Endothelial cell (in vitro differentiated cells): ENCODE results near the gene ARVCF. TPM values are rescaled to one million over a fixed set of nuclear protein-coding genes. Genes with fewer than 3 reads are reported as not detected.
A peak's percentile ranks its signal among the peaks of the same experiment; 100 is the strongest.

ENCODE experiments used
- DNase-seq: peaks from one replicate; pipeline ENCODE4 v3.0.0; 2021; ENCODE audit warnings: low spot score
- H3K27ac Mint-ChIP-seq: one replicate; pipeline ENCODE4 v1.8.0; 2021; ENCODE audit warnings: mixed read lengths, inconsistent platforms; ENCODE audit not compliant: unreplicated experiment
- H3K27me3 Mint-ChIP-seq: one replicate; pipeline ENCODE4 v1.8.0; 2021; ENCODE audit warnings: mild to moderate bottlenecking, moderate library complexity, mixed read lengths, inconsistent platforms; ENCODE audit not compliant: unreplicated experiment
- H3K36me3 Mint-ChIP-seq: one replicate; pipeline ENCODE4 v1.8.0; 2021; ENCODE audit warnings: mild to moderate bottlenecking, low read depth, mixed read lengths, inconsistent platforms; ENCODE audit not compliant: unreplicated experiment
- H3K4me1 Mint-ChIP-seq: one replicate; pipeline ENCODE4 v1.8.0; 2021; ENCODE audit warnings: mild to moderate bottlenecking, mixed read lengths, inconsistent platforms; ENCODE audit not compliant: unreplicated experiment
- H3K4me3 Mint-ChIP-seq: one replicate; pipeline ENCODE4 v1.8.0; 2021; ENCODE audit warnings: mild to moderate bottlenecking, mixed read lengths, inconsistent platforms; ENCODE audit not compliant: unreplicated experiment
- H3K9me3 Mint-ChIP-seq: one replicate; pipeline ENCODE4 v1.8.0; 2021; ENCODE audit warnings: mixed read lengths, inconsistent platforms; ENCODE audit not compliant: unreplicated experiment
- total RNA-seq: library from RNA; stranded (reverse); fragmentation: NEBNext Ultra II Directional; extraction: Animal tissue kit (Norgen Biotek cat#: 25700); gene quantifications from one replicate; pipeline ENCODE4 v1.2.1, GENCODE V29; 2021; ENCODE audit not compliant: unreplicated experiment
- TF ChIP-seq, protein P1 (sequence below): fragments of 200-600 bp; sonication (generic); IDR thresholded peaks from one replicate; pipeline ENCODE4 v1.5.0; 2021; ENCODE audit warnings: antibody characterized with exemption; ENCODE audit not compliant: unreplicated experiment

ARVCF gene
- total RNA-seq, 1 donor from 2014 or later = 67.3 TPM

DNA sequence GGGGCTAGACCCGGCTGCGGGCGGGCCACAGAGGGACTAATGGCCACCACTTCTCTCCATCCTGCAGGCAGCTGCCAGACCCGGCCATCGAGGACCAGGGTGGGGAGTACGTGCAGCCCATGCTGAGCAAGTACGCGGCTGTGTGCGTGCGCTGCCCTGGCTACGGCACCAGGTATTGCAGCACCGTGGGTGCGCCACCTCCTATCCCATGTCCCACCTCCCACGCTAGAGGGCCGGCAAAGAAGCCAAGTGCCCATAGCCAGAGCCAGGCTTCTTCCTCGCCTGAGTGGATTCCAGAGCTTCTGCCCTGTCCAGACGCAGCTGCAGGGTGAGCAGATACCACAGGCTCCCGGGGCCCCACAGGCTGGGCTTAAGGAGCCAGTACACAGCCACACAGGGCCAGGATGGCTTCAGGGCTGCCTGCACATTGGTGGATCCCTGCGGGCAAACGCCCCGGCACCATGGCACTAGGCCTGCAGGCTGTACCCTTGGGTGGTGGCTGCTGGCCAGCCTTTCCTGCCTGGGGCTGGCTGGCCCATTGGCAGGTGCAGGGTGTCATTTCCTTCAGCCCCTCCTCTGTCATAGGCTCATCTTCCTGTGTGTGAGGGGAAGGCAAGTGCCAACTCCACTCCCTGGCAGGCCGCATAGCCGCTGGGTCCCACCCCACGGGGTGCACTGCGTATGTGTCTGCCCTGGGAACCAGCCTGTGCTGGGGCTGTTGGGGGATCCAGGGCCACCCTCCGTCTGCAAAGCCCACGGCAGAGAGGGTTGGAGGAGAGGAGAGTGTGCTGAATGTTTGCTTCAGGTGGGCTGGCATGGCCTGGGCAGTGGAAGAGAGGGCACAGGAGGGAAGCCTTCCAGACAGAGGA lies 46.9 kb upstream of the ARVCF start:
- no peak for DNase-seq
- Mint-ChIP-seq H3K9me3 (no peaks in the 10 kb centered on the region), H3K4me1 (peaks cover under 1% of the 10 kb centered on the region), H3K27me3 (peaks cover 5% of the 10 kb centered on the region), H3K27ac (no peak overlapping the region), H3K4me3 (no peak overlapping the region), H3K36me3 (peaks cover 5% of the 10 kb centered on the region)
- TF ChIP-seq, protein P1, sequence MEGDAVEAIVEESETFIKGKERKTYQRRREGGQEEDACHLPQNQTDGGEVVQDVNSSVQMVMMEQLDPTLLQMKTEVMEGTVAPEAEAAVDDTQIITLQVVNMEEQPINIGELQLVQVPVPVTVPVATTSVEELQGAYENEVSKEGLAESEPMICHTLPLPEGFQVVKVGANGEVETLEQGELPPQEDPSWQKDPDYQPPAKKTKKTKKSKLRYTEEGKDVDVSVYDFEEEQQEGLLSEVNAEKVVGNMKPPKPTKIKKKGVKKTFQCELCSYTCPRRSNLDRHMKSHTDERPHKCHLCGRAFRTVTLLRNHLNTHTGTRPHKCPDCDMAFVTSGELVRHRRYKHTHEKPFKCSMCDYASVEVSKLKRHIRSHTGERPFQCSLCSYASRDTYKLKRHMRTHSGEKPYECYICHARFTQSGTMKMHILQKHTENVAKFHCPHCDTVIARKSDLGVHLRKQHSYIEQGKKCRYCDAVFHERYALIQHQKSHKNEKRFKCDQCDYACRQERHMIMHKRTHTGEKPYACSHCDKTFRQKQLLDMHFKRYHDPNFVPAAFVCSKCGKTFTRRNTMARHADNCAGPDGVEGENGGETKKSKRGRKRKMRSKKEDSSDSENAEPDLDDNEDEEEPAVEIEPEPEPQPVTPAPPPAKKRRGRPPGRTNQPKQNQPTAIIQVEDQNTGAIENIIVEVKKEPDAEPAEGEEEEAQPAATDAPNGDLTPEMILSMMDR = no peak

DNA sequence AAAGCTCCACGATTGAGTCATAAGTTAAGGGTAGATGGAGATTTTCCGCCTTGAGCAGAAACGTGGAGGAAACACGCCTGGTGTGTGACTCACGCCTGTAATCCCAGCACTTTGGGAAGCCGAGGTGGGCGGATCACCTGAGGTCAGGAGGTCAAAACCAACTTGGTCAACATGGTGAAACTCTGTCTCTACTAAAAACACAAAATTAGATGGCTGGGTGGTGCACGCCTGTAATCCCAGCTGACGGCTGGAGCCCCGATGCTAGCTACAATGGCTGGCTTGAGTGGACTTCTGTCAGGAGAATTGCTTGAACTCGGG lies 46.1 kb upstream of the ARVCF start:
- H3K36me3 Mint-ChIP-seq = peaks cover 5% of the 10 kb centered on the region
- no peak overlapping the region for H3K4me3 Mint-ChIP-seq
- no peaks in the 10 kb centered on the region for H3K4me1 Mint-ChIP-seq
- peak overlapping the region; percentile 64 for H3K27ac Mint-ChIP-seq
- peaks cover 5% of the 10 kb centered on the region for H3K27me3 Mint-ChIP-seq
- TF ChIP-seq, protein P1 = no peak
- no peaks in the 10 kb centered on the region for H3K9me3 Mint-ChIP-seq
- no peak for DNase-seq

DNA sequence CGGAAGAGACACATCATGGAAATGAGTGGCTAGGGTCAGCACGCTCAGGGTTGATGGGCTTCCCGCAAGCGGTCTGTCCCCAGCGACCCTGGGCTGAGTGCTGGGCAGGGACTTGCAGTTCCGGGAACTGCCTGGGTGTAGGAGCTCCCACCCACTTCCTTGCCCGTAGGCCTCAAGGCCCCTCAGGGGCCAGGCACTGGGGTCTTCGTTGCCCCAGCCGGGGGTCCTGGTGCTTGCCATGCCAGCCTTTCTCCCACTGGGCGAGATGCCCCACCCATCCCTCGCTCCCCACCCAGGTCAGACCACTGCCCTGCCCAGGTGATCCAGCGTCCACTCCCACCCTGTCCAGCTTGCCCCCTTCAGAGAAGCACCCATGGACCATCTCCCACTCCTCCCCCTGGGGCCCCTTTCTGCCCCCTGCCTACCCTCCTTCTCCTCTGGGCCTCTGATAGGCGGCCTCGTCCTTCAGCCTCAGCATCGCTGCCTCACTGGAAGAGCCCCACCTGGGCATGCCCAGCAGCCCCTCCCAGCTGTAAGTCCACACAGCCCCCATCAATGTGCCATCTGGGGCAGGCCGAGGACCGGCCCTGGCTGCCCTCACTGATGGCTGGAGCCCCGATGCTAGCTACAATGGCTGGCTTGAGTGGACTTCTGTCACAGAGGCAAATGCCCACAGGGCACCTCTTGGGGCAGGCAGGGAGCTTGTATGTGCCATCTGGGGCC lies 45.6 kb upstream of the ARVCF start:
- Mint-ChIP-seq H3K9me3 (no peaks in the 10 kb centered on the region), H3K4me1 (no peaks in the 10 kb centered on the region), H3K27me3 (peaks cover 5% of the 10 kb centered on the region), H3K36me3 (peaks cover 5% of the 10 kb centered on the region), H3K4me3 (no peak overlapping the region), H3K27ac (no peak overlapping the region)
- no peak for DNase-seq
- TF ChIP-seq, protein P1 = no peak

DNA sequence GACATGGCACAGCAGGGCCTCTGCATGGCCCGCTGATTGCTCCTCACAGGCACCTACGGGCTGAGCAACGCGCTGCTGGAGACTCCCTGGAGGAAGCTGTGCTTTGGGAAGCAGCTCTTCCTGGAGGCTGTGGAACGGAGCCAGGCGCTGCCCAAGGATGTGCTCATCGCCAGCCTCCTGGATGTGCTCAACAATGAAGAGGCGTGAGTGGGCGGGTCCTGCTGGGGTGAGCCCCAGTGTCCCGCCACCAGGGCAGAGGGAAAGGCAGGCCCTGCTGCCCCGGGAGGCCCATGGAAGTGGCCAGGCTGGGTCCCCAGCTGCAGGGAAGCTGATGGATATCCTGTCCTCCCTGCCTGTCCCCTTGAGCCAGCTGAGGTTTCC lies 44.8 kb upstream of the ARVCF start:
- no peak overlapping the region for H3K4me3 Mint-ChIP-seq
- TF ChIP-seq, protein P1 = no peak
- H3K27me3 Mint-ChIP-seq = peaks cover 5% of the 10 kb centered on the region
- H3K4me1 Mint-ChIP-seq = no peaks in the 10 kb centered on the region
- H3K9me3 Mint-ChIP-seq = no peaks in the 10 kb centered on the region
- no peak for DNase-seq
- no peak overlapping the region for H3K27ac Mint-ChIP-seq
- peaks cover 5% of the 10 kb centered on the region for H3K36me3 Mint-ChIP-seq
